Glutamatergic neuron (in vitro differentiated cells): ENCODE data around the gene PLSCR3. TPM values are rescaled to one million over a fixed set of nuclear protein-coding genes. Genes with fewer than 3 reads are reported as not detected.

Experiments used
- DNase-seq: peaks from one replicate; pipeline ENCODE4 v3.0.0; 2022
- H3K27ac Mint-ChIP-seq: one replicate; pipeline ENCODE4 v1.8.0; 2020; ENCODE audit warnings: mild to moderate bottlenecking, mixed read lengths, inconsistent platforms; ENCODE audit not compliant: unreplicated experiment
- H3K27me3 Mint-ChIP-seq: one replicate; pipeline ENCODE4 v1.8.0; 2020; ENCODE audit warnings: mild to moderate bottlenecking, moderate library complexity, mixed read lengths, inconsistent platforms; ENCODE audit not compliant: unreplicated experiment
- H3K36me3 Mint-ChIP-seq: one replicate; pipeline ENCODE4 v1.8.0; 2020; ENCODE audit warnings: mild to moderate bottlenecking, mixed read lengths, inconsistent platforms; ENCODE audit not compliant: unreplicated experiment
- H3K4me1 Mint-ChIP-seq: one replicate; pipeline ENCODE4 v1.8.0; 2020; ENCODE audit warnings: mild to moderate bottlenecking, low read depth, mixed read lengths, inconsistent platforms; ENCODE audit not compliant: unreplicated experiment
- H3K4me3 Mint-ChIP-seq: one replicate; pipeline ENCODE4 v1.8.0; 2020; ENCODE audit warnings: mild to moderate bottlenecking, mixed read lengths, inconsistent platforms; ENCODE audit not compliant: unreplicated experiment
- H3K9me3 Mint-ChIP-seq: one replicate; pipeline ENCODE4 v1.8.0; 2020; ENCODE audit warnings: mild to moderate bottlenecking, moderate library complexity, mixed read lengths, inconsistent platforms; ENCODE audit not compliant: unreplicated experiment
- CTCF ChIP-seq: fragments of 200-600 bp; sonication (generic); IDR thresholded peaks from one replicate; pipeline ENCODE4 v1.5.0; 2021; ENCODE audit not compliant: partially characterized antibody, unreplicated experiment
- long read RNA-seq: library from polyadenylated mRNA; unstranded; transcript quantifications from one replicate; pipeline ENCODE4 v2.0.0, GENCODE V29; 2020; ENCODE audit not compliant: unreplicated experiment
- total RNA-seq: library from RNA; stranded (reverse); fragmentation: NEBNext Ultra II Directional; extraction: Animal tissue kit (Norgen Biotek cat#: 25700); gene quantifications from one replicate; pipeline ENCODE4 v1.2.1, GENCODE V29; 2021; ENCODE audit not compliant: unreplicated experiment

The PLSCR3 gene
- 78.1 TPM for total RNA-seq
- long read RNA-seq, partial matches to known transcripts: 4 of 17 reads
- long read RNA-seq, other reads (novel, unspliced or antisense): 11 of 17 reads

- H3K4me3 Mint-ChIP-seq: peak within 1 kb of the TSS; percentile 90
- H3K27me3 Mint-ChIP-seq: peaks cover 10% of the 10 kb centered on the region
- TF ChIP-seq CTCF: peak; percentile 70
- H3K4me1 Mint-ChIP-seq: peaks cover 6% of the 10 kb centered on the region
- H3K9me3 Mint-ChIP-seq: peaks cover 10% of the 10 kb centered on the region
- H3K27ac Mint-ChIP-seq: peak within 1 kb of the TSS; percentile 97
- peak; percentile 91 for DNase-seq
- peaks cover 1% of the 10 kb centered on the region for H3K36me3 Mint-ChIP-seq
Measured at GRCh38 chr17:7394452-7395191, at the start of gene PLSCR3. Gene PLSCR3, minus strand, starts transcription at chr17:7394525. Its CDS starts 415 bp downstream, at chr17:7394110.

DNA sequence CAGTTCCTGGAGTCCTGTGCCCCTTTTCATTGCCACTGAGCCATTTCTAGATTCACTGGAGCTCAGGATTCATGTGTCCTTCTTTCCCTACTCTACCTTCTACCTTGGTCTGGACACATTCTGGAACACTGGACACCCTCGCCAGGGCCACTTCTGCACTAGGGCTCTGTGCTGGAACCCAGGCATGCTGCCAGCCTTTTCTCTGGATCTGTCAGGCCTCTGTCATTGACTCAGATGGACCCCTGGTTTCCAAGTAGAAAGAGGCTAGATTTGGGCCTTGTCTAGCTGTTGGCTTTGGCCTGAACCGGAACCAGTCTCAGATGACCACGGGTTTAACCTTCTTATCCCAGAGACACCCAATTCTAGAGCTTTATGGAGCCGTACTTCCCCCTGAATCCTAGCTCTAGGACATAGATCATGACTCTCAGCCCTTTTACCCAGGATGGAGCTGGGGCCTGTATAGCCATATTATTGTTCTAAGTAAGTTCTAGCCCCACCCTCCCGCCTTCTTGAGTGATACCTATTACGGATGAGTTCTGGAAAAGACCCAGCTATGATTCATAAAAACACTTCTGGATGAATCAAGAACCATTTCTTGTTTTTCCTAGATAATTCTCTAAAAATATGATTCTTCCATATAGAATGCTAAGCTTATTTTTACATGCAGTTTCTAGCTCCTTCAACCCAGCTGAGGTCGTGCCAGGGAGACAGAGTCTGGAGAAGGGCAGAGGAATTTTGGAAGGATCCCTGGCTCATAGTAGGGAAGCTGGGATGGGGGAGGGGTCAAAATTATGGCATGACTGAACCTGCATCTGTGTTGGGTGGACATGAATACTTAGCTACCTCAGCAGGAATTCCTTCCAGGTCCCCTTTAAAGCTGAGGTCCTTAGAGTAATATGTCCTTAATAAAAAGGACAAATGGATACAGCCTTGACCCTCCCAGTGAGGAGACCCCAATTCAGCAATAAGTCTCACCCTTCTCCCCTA is 49.5 kb upstream of the PLSCR3 start:
- peaks cover 25% of the 10 kb centered on the region for H3K27me3 Mint-ChIP-seq
- H3K4me1 Mint-ChIP-seq: peaks cover 5% of the 10 kb centered on the region
- no peak for TF ChIP-seq CTCF
- H3K36me3 Mint-ChIP-seq: peaks cover 4% of the 10 kb centered on the region
- no peak overlapping the region for H3K27ac Mint-ChIP-seq
- no peak for DNase-seq
- H3K9me3 Mint-ChIP-seq: peaks cover 17% of the 10 kb centered on the region
- H3K4me3 Mint-ChIP-seq: no peak overlapping the region

- no peak for TF ChIP-seq CTCF
- peaks cover 30% of the 10 kb centered on the region for H3K27me3 Mint-ChIP-seq
- H3K9me3 Mint-ChIP-seq: peaks cover 21% of the 10 kb centered on the region
Measured at GRCh38 chr17:7442142-7442541, 47.8 kb upstream of the PLSCR3 start.

DNA sequence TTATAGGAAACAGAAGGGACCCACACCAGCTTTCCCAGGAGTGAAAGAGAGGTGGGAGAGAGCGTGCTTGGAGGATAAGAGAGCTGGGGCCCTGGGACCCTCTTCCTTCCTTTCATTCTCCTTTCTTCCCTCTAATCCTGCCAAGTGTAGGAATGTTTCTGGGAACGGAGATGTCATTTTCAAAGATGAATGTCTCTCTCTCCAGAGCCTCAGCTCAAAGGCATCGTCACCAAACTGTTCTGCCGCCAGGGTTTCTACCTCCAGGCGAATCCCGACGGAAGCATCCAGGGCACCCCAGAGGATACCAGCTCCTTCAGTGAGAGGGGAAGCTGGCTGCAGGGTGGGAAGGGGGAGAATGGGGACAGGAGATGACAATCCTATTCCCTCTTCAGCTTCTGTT is 46.9 kb upstream of the PLSCR3 start:
- no peak for DNase-seq
- Mint-ChIP-seq H3K27ac (peak overlapping the region; percentile 59), H3K4me3 (peak overlapping the region; percentile 92), H3K9me3 (peaks cover 19% of the 10 kb centered on the region), H3K27me3 (peaks cover 31% of the 10 kb centered on the region), H3K4me1 (peaks cover 14% of the 10 kb centered on the region), H3K36me3 (no peaks in the 10 kb centered on the region)
- no peak for TF ChIP-seq CTCF

More at GRCh38 chr17:7442142-7442541, 47.8 kb upstream of the PLSCR3 start:
- Mint-ChIP-seq H3K4me1 (peaks cover 13% of the 10 kb centered on the region), H3K36me3 (no peaks in the 10 kb centered on the region), H3K4me3 (no peak overlapping the region), H3K27ac (no peak overlapping the region)
- DNase-seq: no peak
